Germinal center (tissue), 1 donor: ENCODE measurements around the gene ESRRG.
A peak's percentile ranks its signal among the peaks of the same experiment; 100 is the strongest.

Source experiments
- DNase-seq: peaks from one replicate; pipeline ENCODE4 v3.0.0; 2012; ENCODE audit warnings: mixed read lengths, low spot score

The ESRRG gene

GRCh38 chr1:216627252-216627651 is 96.0 kb downstream of the ESRRG start:
- no peak for DNase-seq

- DNase-seq, result no peak
Observed at GRCh38 chr1:216626394-216627067, 96.7 kb downstream of the ESRRG start.

GRCh38 chr1:216621536-216621935 is 101.7 kb downstream of the ESRRG start:
- no peak for DNase-seq

GRCh38 chr1:216617081-216617875 is 106.0 kb downstream of the ESRRG start:
- no peak for DNase-seq

GRCh38 chr1:216616425-216616824 is 106.8 kb downstream of the ESRRG start:
- no peak for DNase-seq

GRCh38 chr1:216614011-216614934 is 109.0 kb downstream of the ESRRG start:
- DNase-seq, result no peak

GRCh38 chr1:216612291-216612690 is 110.9 kb downstream of the ESRRG start:
- no peak for DNase-seq

- no peak for DNase-seq
Observed at GRCh38 chr1:216607067-216607697, 116.0 kb downstream of the ESRRG start.

- no peak for DNase-seq
Observed at GRCh38 chr1:216606047-216606637, 117.1 kb downstream of the ESRRG start.

- no peak for DNase-seq
Observed at GRCh38 chr1:216604771-216605170, 118.5 kb downstream of the ESRRG start.

GRCh38 chr1:216600730-216601609 is 122.3 kb downstream of the ESRRG start:
- DNase-seq, result peak; percentile 14

GRCh38 chr1:216599851-216600250 is 123.4 kb downstream of the ESRRG start:
- DNase-seq, result no peak

- DNase-seq, result no peak
Observed at GRCh38 chr1:216598448-216598847, 124.8 kb downstream of the ESRRG start.

- DNase-seq, result no peak
Observed at GRCh38 chr1:216596281-216596862, 126.9 kb downstream of the ESRRG start.

- no peak for DNase-seq
Observed at GRCh38 chr1:216587715-216588114, 135.5 kb downstream of the ESRRG start.

GRCh38 chr1:216582151-216582550 is 141.1 kb downstream of the ESRRG start:
- DNase-seq, result no peak

GRCh38 chr1:216580538-216581057 is 142.6 kb downstream of the ESRRG start:
- no peak for DNase-seq

GRCh38 chr1:216576234-216576937 is 146.8 kb downstream of the ESRRG start:
- no peak for DNase-seq

- DNase-seq, result no peak
Observed at GRCh38 chr1:216566641-216567205, 156.5 kb downstream of the ESRRG start.
